ENCODE results near the gene PTGER3. TPM values are rescaled to one million over a fixed set of nuclear protein-coding genes. Genes with fewer than 3 reads are reported as not detected.

Gene PTGER3
- total and polyA plus RNA-seq, 2 experiments from 2014 or later, result 2.6 to 4.4 TPM

DNA sequence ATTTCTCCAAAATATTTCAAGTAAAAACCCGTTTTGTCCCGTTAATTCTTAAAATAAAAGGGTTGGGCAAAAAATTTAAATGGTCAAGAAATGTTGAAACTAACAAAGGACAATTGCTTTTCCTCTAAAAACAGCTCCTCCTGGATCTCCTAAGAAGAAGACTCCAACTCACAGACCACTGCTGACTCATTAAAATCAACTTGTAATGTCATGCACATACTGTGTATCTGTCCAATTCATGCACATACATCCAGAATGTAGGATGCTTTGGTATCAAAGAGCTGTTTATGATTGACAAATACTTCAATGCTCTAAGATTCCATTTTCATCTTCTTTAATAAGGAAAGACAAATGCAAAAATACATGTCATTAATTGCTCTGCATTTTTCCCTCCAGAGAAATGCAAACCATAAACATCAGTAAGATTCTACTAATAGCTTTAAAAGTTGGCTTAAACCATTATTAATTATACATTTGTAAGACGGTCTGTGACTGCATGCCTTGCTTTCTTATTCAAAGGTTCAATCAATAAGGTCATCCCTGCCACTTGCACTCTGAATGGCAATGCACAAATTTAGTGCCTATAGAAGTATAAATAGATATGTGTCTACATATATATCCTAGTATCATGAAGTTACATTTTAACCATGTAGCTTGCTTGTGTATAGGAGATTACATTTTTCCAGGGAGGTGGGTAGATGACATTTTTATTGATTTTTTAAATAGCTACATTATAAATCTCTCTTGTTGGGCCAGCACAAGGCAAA lies 44.7 kb downstream of the PTGER3 start:
- TF ChIP-seq, protein P1, sequence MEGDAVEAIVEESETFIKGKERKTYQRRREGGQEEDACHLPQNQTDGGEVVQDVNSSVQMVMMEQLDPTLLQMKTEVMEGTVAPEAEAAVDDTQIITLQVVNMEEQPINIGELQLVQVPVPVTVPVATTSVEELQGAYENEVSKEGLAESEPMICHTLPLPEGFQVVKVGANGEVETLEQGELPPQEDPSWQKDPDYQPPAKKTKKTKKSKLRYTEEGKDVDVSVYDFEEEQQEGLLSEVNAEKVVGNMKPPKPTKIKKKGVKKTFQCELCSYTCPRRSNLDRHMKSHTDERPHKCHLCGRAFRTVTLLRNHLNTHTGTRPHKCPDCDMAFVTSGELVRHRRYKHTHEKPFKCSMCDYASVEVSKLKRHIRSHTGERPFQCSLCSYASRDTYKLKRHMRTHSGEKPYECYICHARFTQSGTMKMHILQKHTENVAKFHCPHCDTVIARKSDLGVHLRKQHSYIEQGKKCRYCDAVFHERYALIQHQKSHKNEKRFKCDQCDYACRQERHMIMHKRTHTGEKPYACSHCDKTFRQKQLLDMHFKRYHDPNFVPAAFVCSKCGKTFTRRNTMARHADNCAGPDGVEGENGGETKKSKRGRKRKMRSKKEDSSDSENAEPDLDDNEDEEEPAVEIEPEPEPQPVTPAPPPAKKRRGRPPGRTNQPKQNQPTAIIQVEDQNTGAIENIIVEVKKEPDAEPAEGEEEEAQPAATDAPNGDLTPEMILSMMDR (IDR thresholded peaks at IDR 0.05; ENCODE audit: low read depth, low read length), result no peak
- H3K9me3 ChIP-seq (ENCODE audit: low read depth), result no peaks in the 10 kb centered on the region
- DNase-seq (ENCODE audit: low read depth in 1 of 2, low spot score in 1 of 2), result no peak
- H3K36me3 ChIP-seq, result no peaks in the 10 kb centered on the region
- H3K27ac ChIP-seq, result no peak overlapping the region
- no peak overlapping the region for H3K4me3 ChIP-seq
- H3K4me1 ChIP-seq (ENCODE audit: low read depth), result peaks cover 30% of the 10 kb centered on the region
- H3K27me3 ChIP-seq, result peaks cover 4% of the 10 kb centered on the region

DNA sequence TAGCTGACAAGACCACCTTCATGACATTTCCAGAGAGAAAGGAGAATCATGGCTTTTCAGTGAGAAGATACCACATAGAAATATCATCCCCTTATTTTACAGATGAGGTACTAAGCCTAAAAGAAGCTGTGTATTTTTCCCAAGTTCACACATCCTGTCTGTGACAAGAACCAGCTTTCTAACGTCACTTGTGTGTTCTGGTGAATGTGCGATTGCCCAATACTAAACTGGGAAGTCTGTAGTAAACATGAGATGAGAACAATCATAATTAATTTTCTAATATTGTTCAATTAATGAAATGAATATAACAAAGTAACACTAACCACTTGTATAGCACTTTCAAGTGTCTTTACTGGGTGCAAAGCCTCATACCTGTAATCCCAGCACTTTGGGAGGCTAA lies 46.0 kb downstream of the PTGER3 start:
- Histone ChIP-seq H3K4me3 (no peak overlapping the region), H3K27ac (no peak overlapping the region), H3K27me3 (peaks cover 4% of the 10 kb centered on the region), H3K4me1 (ENCODE audit: low read depth) (peaks cover 21% of the 10 kb centered on the region), H3K9me3 (ENCODE audit: low read depth) (no peaks in the 10 kb centered on the region), H3K36me3 (no peaks in the 10 kb centered on the region)
- peak in 1 of 2 donors; percentile 21 for DNase-seq (ENCODE audit: low read depth in 1 of 2, low spot score in 1 of 2)
- TF ChIP-seq, protein P1 (IDR thresholded peaks at IDR 0.05; ENCODE audit: low read depth, low read length), result no peak

DNA sequence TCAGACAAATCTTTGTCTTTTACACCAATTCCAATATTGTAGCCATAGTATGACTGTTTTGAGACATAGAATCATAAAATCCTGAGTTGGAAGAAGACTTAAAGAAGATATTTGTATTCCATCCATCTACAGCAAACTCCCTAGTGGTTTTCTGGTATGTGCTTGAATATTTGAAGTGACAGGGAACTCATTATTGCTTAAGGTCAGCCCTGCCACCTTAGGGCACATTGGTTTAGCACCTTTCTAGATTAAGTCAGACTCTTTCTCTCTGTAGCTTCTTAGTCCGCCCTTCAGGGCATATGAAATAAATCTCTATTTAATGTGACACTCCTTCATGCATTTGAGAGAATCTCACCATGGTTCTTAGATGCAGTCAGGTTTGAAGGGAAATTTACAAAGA lies 49.8 kb downstream of the PTGER3 start:
- Histone ChIP-seq H3K9me3 (ENCODE audit: low read depth) (no peaks in the 10 kb centered on the region), H3K4me3 (no peak overlapping the region), H3K4me1 (ENCODE audit: low read depth) (peaks cover 29% of the 10 kb centered on the region), H3K27ac (no peak overlapping the region), H3K36me3 (no peaks in the 10 kb centered on the region), H3K27me3 (no peaks in the 10 kb centered on the region)
- DNase-seq (ENCODE audit: low read depth in 1 of 2, low spot score in 1 of 2), result no peak
- TF ChIP-seq, protein P1 (IDR thresholded peaks at IDR 0.05; ENCODE audit: low read depth, low read length), result no peak

DNA sequence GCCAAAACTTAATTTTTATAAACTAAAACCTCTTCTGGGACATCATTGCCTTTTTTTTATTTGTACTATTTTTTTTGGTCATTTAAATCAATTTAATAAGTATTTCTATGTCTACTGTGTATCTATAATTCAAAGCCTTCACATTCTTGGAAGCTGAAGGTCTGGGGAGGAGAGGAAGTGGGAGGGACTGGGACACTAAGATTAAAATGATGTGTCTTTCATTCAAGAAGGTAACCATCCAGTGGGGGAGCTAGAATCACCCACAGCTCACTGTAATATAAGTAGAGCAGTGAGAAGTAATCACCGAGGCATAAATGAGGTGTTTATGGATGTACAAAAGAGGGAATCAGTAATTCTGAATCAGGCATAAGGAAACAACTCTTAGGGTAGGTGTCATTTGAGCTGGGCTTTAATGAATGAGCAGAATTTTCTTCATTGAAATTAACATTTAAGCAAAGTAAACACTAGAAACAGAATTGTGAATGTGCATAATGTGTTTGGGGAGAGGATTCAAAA lies 52.8 kb downstream of the PTGER3 start:
- no peak for DNase-seq (ENCODE audit: low read depth in 1 of 2, low spot score in 1 of 2)
- H3K36me3 ChIP-seq, result no peaks in the 10 kb centered on the region
- H3K4me3 ChIP-seq, result no peak overlapping the region
- no peaks in the 10 kb centered on the region for H3K9me3 ChIP-seq (ENCODE audit: low read depth)
- H3K4me1 ChIP-seq (ENCODE audit: low read depth), result peaks cover 10% of the 10 kb centered on the region
- no peak overlapping the region for H3K27ac ChIP-seq
- H3K27me3 ChIP-seq, result no peaks in the 10 kb centered on the region
- TF ChIP-seq, protein P1 (IDR thresholded peaks at IDR 0.05; ENCODE audit: low read depth, low read length), result no peak

DNA sequence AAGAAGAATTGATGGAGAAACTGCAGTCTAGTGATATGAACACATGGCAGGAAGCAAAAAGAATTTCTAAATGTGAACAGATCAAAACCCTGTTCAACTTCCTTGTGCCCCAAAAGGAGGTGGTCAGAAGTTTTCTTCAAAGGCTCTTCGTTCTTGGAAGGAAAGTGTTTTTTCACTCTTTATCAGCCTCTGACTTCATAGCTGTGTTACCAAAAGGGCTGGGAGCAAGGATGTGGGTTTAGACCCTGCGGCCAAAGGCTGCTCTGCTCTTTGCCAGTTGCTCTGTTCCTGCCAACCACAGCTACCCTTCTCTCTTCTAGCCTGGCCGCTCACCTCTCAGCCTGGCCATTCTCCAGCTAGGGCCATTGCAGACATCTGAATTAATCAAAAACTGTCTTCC lies 53.8 kb downstream of the PTGER3 start:
- no peak overlapping the region for H3K4me3 ChIP-seq
- TF ChIP-seq, protein P1 (IDR thresholded peaks at IDR 0.05; ENCODE audit: low read depth, low read length), result no peak
- no peak overlapping the region for H3K27ac ChIP-seq
- no peaks in the 10 kb centered on the region for H3K9me3 ChIP-seq (ENCODE audit: low read depth)
- peaks cover 8% of the 10 kb centered on the region for H3K4me1 ChIP-seq (ENCODE audit: low read depth)
- H3K36me3 ChIP-seq, result no peaks in the 10 kb centered on the region
- H3K27me3 ChIP-seq, result no peaks in the 10 kb centered on the region
- DNase-seq (ENCODE audit: low read depth in 1 of 2, low spot score in 1 of 2), result no peak

Measured in cardiac muscle cell (in vitro differentiated cells and primary cell).